SKM-1 (cell line): Measurements from ENCODE around the gene SLC16A5.
A peak's percentile ranks its signal among the peaks of the same experiment; 100 is the strongest.
"Not testable (repeated sequence)": the region's sequence is repeated elsewhere in the genome, so short reads cannot be mapped to it uniquely, and the experiment has no call there.

ENCODE experiments used
- DNase-seq: peaks from one replicate; lab custom pipeline; 2025; ENCODE audit not compliant: unreplicated experiment; lab: John Stamatoyannopoulos, UW

The SLC16A5 gene

GRCh38 chr17:75109407-75110233 lies 21.9 kb downstream of the SLC16A5 start, which contains the start of gene ARMC7:
Gene ARMC7, plus strand, starts transcription at chr17:75109969. Its CDS starts 320 bp downstream, at chr17:75110289.
- DNase-seq = peak; percentile 86

GRCh38 chr17:75110234-75110937 lies 22.6 kb downstream of the SLC16A5 start:
- DNase-seq = no peak

- DNase-seq = no peak
Measured at GRCh38 chr17:75111777-75112335, 24.1 kb downstream of the SLC16A5 start.

- peak; percentile 90 for DNase-seq
Measured at GRCh38 chr17:75113798-75114551, 26.2 kb downstream of the SLC16A5 start.

- DNase-seq = no peak
Measured at GRCh38 chr17:75114552-75115314, 27.0 kb downstream of the SLC16A5 start.

GRCh38 chr17:75115555-75115954 lies 27.8 kb downstream of the SLC16A5 start:
- DNase-seq = no peak

GRCh38 chr17:75116737-75117136 lies 29.0 kb downstream of the SLC16A5 start:
- no peak for DNase-seq

- no peak for DNase-seq
Measured at GRCh38 chr17:75118307-75118706, 30.6 kb downstream of the SLC16A5 start.

- no peak for DNase-seq
Measured at GRCh38 chr17:75124041-75124818, 36.5 kb downstream of the SLC16A5 start.

GRCh38 chr17:75124819-75125162 lies 37.0 kb downstream of the SLC16A5 start:
- no peak for DNase-seq

GRCh38 chr17:75125984-75126383 lies 38.2 kb downstream of the SLC16A5 start:
- DNase-seq = no peak

- no peak for DNase-seq
Measured at GRCh38 chr17:75126954-75127353, 39.2 kb downstream of the SLC16A5 start.

GRCh38 chr17:75127936-75128335 lies 40.2 kb downstream of the SLC16A5 start:
- not testable (repeated sequence) for DNase-seq

GRCh38 chr17:75128694-75129505 lies 41.1 kb downstream of the SLC16A5 start:
- DNase-seq = no peak

- DNase-seq = no peak
Measured at GRCh38 chr17:75129576-75129975, 41.8 kb downstream of the SLC16A5 start.

- no peak for DNase-seq
Measured at GRCh38 chr17:75130059-75130631, 42.4 kb downstream of the SLC16A5 start.

- peak; percentile 42 for DNase-seq
Measured at GRCh38 chr17:75130632-75131277, 43.0 kb downstream of the SLC16A5 start.
